DND-41 (cell line): Measurements from ENCODE around the gene RAB9B.

Experiments
- ATAC-seq: fragments of 200-7000 bp; cut with Tn5 transposase; 3 replicates; pipeline ENCODE4 v1.9.1; 2021; ENCODE audit warnings: low read depth; ENCODE audit not compliant: insufficient read depth
- DNase-seq: peaks from one replicate; pipeline ENCODE4 v3.0.0-alpha.2; 2020
- H2AFZ ChIP-seq: 2 replicates; pipeline ENCODE4 v1.6.0; 2012; ENCODE audit warnings: low read depth, low read length
- H3K27ac ChIP-seq: 2 replicates; pipeline ENCODE4 v1.5.1; 2012; ENCODE audit warnings: low read length, inconsistent platforms
- H3K27me3 ChIP-seq: fragments of 200-600 bp; sonication (generic); 2 replicates; pipeline ENCODE4 v1.6.0; 2012; ENCODE audit warnings: low read length, mild to moderate bottlenecking, inconsistent platforms; ENCODE audit not compliant: insufficient read depth, poor library complexity
- H3K36me3 ChIP-seq: 2 replicates; pipeline ENCODE4 v1.5.1; 2012; ENCODE audit warnings: low read length, inconsistent platforms; ENCODE audit not compliant: insufficient read depth
- H3K4me1 ChIP-seq: 2 replicates; pipeline ENCODE4 v1.5.1; 2012; ENCODE audit warnings: mild to moderate bottlenecking, low read length; ENCODE audit not compliant: insufficient read depth
- H3K4me2 ChIP-seq: 2 replicates; pipeline ENCODE4 v1.6.0; 2012; ENCODE audit warnings: mild to moderate bottlenecking, moderate library complexity, low read length, inconsistent platforms; ENCODE audit not compliant: insufficient read depth
- H3K4me3 ChIP-seq, 2 experiments: fragments of 200-600 bp in 1 of 2; shearing (Covaris generic) in 1 of 2; 2 replicates each; pipeline ENCODE4 v1.5.1; 2012 to 2016; ENCODE audit warnings: inconsistent platforms in 2 of 2, low read length in 2 of 2, mild to moderate bottlenecking in 2 of 2, low read depth in 1 of 2, moderate library complexity in 1 of 2
- H3K79me2 ChIP-seq: 2 replicates; pipeline ENCODE4 v1.6.0; 2012; ENCODE audit warnings: low read length, inconsistent platforms; ENCODE audit not compliant: insufficient read depth
- H3K9ac ChIP-seq: 2 replicates; pipeline ENCODE4 v1.6.0; 2012; ENCODE audit warnings: low read depth, mild to moderate bottlenecking, inconsistent platforms, low read length, moderate library complexity
- H3K9me3 ChIP-seq: 2 replicates; pipeline ENCODE4 v1.5.1; 2012; ENCODE audit warnings: low read length, moderate library complexity, mild to moderate bottlenecking, inconsistent platforms; ENCODE audit not compliant: insufficient read depth, severe bottlenecking
- H4K20me1 ChIP-seq: 2 replicates; pipeline ENCODE4 v1.6.0; 2012; ENCODE audit warnings: low read length; ENCODE audit not compliant: insufficient read depth
- EZH2 ChIP-seq: IDR thresholded peaks from 3 replicates; pipeline ENCODE4 v1.6.1; 2012; ENCODE audit warnings: borderline replicate concordance, low read depth, mild to moderate bottlenecking, moderate library complexity, low read length, inconsistent platforms; ENCODE audit not compliant: severe bottlenecking
- TF ChIP-seq, protein P1 (sequence below): IDR thresholded peaks from 2 replicates; pipeline ENCODE4 v1.5.1; 2012; ENCODE audit warnings: borderline replicate concordance, low read length, moderate library complexity, mild to moderate bottlenecking; ENCODE audit not compliant: poor library complexity, severe bottlenecking; ENCODE audit errors: extremely low read depth

The RAB9B gene

DNA sequence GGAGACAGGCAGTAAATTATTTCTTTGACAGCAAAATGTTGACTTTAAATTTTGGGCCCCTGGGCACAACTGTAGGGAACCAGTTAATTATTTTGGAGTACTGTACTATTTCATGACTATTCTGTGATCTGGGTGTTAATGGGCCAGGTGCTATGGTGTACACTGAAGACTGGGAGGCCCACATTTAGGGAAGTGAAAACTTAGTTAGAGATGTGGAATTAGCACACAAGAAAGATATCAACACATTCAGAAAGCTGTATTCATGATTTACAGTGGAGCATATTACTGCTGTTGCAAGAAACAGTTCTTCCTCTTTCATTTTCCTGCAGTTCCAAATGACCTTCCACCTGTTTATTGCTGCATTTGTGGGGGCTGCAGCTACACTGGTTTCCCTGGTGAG is 43.1 kb downstream of the RAB9B start:
- Histone ChIP-seq H3K27ac (no peak overlapping the region), H3K4me3 (no peak overlapping the region)

DNA sequence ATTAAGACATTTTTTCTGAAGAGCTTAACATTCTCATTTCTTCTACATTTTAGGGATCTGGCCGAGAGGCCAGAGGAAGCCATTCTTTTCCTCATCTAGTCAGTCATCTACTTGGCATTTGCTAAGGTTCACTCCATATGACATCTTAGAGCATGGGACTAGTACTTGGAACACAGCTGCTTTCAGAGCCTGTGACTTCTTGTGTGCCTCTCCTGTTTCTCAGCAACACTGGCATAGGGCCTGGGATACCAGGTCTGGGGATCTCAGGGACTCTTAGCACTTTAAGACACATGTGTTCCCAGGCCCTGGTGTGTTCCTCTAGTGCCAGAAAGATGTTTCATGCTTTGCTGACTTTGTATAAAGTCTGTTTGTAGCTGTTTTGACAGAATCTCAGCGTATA is 48.1 kb downstream of the RAB9B start:
- no peak overlapping the region for H3K27ac ChIP-seq
- ATAC-seq (no peak), DNase-seq (no peak)
- TF ChIP-seq, protein P1, sequence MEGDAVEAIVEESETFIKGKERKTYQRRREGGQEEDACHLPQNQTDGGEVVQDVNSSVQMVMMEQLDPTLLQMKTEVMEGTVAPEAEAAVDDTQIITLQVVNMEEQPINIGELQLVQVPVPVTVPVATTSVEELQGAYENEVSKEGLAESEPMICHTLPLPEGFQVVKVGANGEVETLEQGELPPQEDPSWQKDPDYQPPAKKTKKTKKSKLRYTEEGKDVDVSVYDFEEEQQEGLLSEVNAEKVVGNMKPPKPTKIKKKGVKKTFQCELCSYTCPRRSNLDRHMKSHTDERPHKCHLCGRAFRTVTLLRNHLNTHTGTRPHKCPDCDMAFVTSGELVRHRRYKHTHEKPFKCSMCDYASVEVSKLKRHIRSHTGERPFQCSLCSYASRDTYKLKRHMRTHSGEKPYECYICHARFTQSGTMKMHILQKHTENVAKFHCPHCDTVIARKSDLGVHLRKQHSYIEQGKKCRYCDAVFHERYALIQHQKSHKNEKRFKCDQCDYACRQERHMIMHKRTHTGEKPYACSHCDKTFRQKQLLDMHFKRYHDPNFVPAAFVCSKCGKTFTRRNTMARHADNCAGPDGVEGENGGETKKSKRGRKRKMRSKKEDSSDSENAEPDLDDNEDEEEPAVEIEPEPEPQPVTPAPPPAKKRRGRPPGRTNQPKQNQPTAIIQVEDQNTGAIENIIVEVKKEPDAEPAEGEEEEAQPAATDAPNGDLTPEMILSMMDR = no peak
- TF ChIP-seq EZH2 = no peak
- no peaks in the 10 kb centered on the region for H3K79me2 ChIP-seq
- H3K27me3 ChIP-seq = no peaks in the 10 kb centered on the region
- no peak overlapping the region for H3K4me2 ChIP-seq
- no peak overlapping the region for H3K9ac ChIP-seq
- H2AFZ ChIP-seq = no peak overlapping the region
- peaks cover 6% of the 10 kb centered on the region; the same call in 1 of the 2 replicates for H3K4me1 ChIP-seq
- H3K9me3 ChIP-seq = no peaks in the 10 kb centered on the region
- no peaks in the 10 kb centered on the region for H4K20me1 ChIP-seq
- H3K36me3 ChIP-seq = no peaks in the 10 kb centered on the region
- no peak overlapping the region for H3K4me3 ChIP-seq

More for the DNA sequence above, 43.1 kb downstream of the RAB9B start:
- ATAC-seq = no peak
- no peaks in the 10 kb centered on the region for H4K20me1 ChIP-seq
- TF ChIP-seq EZH2 = no peak
- TF ChIP-seq, protein P1 = no peak
- H3K79me2 ChIP-seq = no peaks in the 10 kb centered on the region
- H3K27me3 ChIP-seq = no peaks in the 10 kb centered on the region
- H3K9me3 ChIP-seq = no peaks in the 10 kb centered on the region
- no peaks in the 10 kb centered on the region for H3K4me1 ChIP-seq
- no peak for DNase-seq
- no peak overlapping the region for H2AFZ ChIP-seq
- H3K36me3 ChIP-seq = no peaks in the 10 kb centered on the region
- no peak overlapping the region for H3K9ac ChIP-seq
- no peak overlapping the region for H3K4me2 ChIP-seq

DNA sequence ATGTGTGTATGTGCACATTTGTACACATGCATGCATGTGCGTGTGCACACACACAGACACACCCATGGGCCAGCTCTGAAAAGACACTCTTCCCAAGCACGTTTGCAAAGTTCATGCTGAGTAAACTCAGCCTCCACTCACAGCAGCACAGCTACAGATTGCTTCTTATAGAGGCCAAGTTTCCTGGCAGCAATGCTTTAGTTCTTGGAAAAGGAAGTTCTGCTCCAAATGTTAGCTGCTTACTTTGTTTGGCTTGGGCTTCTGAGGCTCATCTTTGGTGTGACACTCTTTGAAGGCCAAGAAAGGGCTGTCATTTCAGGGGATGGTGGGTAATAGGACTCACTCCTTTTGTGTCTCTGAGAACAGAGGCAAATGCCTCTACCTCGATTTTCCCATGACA is 48.9 kb downstream of the RAB9B start:
- Histone ChIP-seq H3K79me2 (no peaks in the 10 kb centered on the region), H3K36me3 (no peaks in the 10 kb centered on the region), H3K4me2 (no peak overlapping the region), H2AFZ (no peak overlapping the region), H3K4me3 (no peak overlapping the region), H4K20me1 (no peaks in the 10 kb centered on the region), H3K4me1 (peaks cover 6% of the 10 kb centered on the region; the same call in 1 of the 2 replicates), H3K9me3 (no peaks in the 10 kb centered on the region), H3K27me3 (no peaks in the 10 kb centered on the region), H3K27ac (no peak overlapping the region), H3K9ac (no peak overlapping the region)
- ATAC-seq = peak; percentile 29; the same call in 2 of the 3 replicates
- no peak for TF ChIP-seq EZH2
- TF ChIP-seq, protein P1 = no peak
- DNase-seq = peak; percentile 4

DNA sequence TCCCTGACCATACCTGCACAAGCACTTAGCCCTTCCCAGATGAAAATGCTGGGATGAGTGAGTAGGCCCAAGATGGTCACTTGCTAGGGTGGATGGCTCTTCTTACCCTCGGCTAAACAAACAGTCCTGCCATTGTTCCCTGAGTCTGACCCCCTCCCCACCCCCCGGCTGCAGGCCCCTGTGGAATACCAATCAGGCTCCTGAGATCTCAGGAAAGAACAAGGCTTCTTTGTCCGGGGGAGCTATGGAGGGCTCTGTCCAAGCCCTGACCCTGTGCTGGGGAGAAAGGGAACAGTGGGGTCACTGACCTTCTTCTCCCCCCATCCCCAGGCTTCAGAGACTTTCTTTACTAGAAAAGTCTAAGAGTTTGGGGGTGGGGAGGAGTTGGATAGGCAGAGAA is 49.4 kb downstream of the RAB9B start:
- H3K27me3 ChIP-seq = no peaks in the 10 kb centered on the region
- DNase-seq (no peak), ATAC-seq (no peak)
- H2AFZ ChIP-seq = no peak overlapping the region
- H3K27ac ChIP-seq = no peak overlapping the region
- no peak overlapping the region for H3K4me3 ChIP-seq
- no peak overlapping the region for H3K4me2 ChIP-seq
- no peak overlapping the region for H3K9ac ChIP-seq
- H3K4me1 ChIP-seq = peaks cover 6% of the 10 kb centered on the region; the same call in 1 of the 2 replicates
- H3K9me3 ChIP-seq = no peaks in the 10 kb centered on the region
- no peaks in the 10 kb centered on the region for H4K20me1 ChIP-seq
- no peaks in the 10 kb centered on the region for H3K36me3 ChIP-seq
- H3K79me2 ChIP-seq = no peaks in the 10 kb centered on the region
- TF ChIP-seq, protein P1 = no peak
- TF ChIP-seq EZH2 = no peak
